Cerebellar cortex (tissue), 1 donor: ENCODE results near the gene SMIM45.

Source experiments
- DNase-seq: peaks from one replicate; pipeline ENCODE4 v3.0.0-alpha.2; 2015; ENCODE audit warnings: low spot score

Gene SMIM45

GRCh38 chr22:41970601-41971000 is 18.7 kb downstream of the SMIM45 start:
- no peak for DNase-seq

DNA sequence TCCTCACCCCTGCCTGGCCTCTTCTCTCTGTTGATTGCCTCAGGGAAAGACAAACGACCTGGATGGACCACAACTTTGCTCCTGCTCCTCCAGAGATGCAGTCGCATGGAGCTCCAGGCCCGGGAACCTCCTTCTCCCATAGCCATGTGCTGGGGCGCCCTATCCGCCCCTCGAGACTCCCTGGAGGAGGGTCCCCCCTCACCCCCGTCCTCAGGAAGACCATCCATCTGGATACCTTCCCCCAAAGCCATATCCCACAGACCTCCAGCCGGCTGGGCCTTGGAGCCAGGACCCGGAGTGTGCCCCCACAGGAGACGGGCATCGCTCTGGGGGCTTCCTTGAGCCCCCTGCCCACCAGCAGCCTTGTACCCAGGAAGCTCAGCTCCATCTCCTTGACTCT is 19.5 kb downstream of the SMIM45 start:
- no peak for DNase-seq

DNA sequence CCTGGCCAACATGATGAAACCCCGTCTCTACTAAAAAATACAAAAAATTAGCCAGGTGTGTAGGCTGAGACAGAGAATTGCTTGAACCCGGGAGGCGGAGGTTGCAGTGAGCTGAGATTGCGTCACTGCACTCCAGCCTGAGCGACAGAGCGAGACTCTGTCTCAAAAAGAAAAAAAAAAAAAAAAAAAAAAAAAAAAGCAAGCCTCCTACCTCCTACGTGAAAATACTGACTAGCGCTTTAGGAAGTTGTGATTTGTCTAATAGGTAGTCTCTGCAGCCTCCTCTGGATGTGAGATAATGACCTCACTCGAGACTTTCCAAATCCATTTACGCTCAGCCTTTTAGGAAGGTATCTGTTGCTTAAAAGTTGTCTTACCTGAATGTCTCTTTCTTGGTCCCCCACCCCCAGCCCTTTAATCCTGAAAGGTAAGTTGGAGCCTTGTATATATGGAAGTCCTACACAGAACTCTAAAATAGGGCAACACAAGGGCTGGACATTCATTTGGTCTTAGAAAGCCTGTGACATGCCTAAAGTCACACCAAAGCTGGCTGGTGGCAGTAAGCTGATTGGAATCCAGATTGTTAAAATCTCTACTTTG is 22.8 kb downstream of the SMIM45 start:
- no peak for DNase-seq

GRCh38 chr22:41975299-41976069 is 23.5 kb downstream of the SMIM45 start:
- no peak for DNase-seq

- peak; percentile 38 for DNase-seq
Observed at GRCh38 chr22:41976070-41976901, 24.3 kb downstream of the SMIM45 start.

DNA sequence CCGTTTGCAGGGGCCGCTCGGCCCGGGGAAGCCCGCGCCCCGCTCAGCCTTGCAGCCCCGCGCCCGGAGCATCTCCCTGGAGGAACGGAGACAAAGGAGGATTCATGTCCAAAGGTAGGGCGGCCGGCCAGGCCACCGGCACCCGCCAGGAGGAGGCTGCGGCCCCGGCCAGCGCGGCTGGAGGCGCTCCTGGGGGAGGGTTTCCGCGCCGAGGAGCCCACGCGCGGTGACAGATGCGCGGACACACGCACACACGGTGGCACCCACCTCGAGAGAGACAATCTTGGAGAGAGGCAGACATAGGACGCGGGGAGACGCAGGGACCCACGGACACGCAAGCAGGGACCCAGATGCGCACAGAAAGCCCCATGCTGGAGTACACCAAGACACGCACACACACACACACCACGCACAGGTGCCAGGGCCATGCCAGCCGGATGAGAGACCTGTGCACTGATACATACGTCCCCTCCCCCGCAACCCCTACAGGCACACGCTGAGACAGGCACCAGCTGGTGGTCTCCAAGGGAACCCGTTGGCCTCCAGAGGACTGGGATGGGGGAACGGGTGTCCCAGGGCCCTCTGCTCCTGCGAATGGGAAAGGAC is 25.1 kb downstream of the SMIM45 start:
- DNase-seq: peak; percentile 32

- DNase-seq: no peak
Observed at GRCh38 chr22:41978732-41979131, 26.8 kb downstream of the SMIM45 start.

DNA sequence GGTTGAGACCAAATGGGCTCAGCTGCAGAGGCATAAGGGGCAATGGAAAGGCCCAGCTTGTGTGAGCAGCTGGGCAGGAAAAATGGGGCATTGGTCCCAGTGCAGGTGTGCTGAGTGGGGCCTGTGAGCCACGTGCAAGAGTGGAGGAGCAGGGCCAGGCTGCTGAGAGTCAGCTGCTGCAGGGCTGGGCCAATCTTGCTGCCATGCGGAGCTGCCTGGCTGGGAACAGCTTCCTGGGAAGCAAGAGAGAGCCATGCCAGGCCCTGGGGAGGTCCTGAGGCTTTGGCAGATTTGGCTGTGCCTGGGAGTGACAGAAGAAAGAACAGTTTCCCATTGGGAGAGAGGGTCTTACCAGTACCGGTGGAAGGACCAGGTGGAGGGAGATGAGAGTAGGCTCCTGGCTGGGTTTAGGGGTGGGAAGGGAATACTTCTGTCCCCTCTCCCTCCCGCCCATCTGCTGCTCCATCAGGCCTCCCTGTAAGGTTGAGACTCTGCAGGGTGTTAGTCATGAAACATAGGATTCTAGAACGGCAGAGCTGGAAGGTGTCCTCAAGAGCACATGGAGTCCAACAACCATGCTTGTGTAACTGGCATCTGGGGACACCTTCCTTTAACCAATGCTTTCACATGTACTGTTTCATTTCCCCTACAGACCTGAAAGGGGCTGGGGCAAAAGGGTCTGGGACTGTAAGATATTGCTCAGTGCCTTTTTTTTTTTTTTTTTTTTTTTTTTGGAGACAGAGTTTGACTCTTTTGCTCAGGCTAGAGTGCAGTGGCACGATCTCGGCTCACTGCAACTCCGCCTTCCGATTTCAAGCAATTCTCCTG is 27.7 kb downstream of the SMIM45 start:
- peak; percentile 63 for DNase-seq

GRCh38 chr22:41982865-41983264 is 30.9 kb downstream of the SMIM45 start:
- no peak for DNase-seq

- DNase-seq: no peak
Observed at GRCh38 chr22:41983513-41984405, 31.8 kb downstream of the SMIM45 start.

DNA sequence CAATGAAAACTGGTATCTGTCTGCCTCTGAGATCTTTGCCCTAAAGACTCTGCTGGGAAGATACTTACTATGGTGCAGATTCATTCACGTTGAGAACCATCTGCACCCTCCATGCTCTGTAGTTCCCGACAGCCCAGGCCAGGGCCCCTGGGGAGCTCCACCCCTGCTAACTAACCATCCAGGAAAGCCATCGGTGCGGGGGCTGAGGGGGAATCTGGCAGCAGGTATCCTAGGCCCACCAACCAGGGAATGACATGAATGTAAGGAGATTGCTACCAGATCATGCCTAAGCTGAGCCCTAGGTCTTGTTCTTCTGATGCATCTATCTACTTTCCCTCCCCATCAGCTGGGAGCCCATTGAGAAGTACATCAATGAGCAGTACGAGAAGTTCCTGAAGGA is 35.3 kb downstream of the SMIM45 start:
- no peak for DNase-seq

- no peak for DNase-seq
Observed at GRCh38 chr22:41989246-41989645, 37.3 kb downstream of the SMIM45 start.

- DNase-seq: no peak
Observed at GRCh38 chr22:41991111-41991510, 39.2 kb downstream of the SMIM45 start.

DNA sequence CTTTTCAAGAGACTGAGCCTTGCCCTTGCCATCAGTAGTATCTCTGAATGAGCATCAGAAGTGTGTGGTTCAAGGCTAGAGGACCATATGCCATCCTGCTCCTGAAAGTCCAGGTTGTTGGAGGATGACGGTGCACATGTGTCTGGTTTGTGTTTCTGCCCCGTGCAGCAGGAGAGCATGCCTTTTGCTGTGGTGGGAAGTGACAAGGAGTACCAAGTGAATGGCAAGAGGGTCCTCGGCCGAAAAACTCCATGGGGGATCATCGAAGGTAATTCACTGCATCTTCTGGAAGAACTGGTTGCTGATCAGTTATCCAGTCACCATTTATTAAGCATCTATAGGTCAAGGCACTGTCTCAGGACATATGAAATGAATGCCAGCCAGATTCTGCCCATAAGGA is 40.5 kb downstream of the SMIM45 start:
- DNase-seq: no peak

DNA sequence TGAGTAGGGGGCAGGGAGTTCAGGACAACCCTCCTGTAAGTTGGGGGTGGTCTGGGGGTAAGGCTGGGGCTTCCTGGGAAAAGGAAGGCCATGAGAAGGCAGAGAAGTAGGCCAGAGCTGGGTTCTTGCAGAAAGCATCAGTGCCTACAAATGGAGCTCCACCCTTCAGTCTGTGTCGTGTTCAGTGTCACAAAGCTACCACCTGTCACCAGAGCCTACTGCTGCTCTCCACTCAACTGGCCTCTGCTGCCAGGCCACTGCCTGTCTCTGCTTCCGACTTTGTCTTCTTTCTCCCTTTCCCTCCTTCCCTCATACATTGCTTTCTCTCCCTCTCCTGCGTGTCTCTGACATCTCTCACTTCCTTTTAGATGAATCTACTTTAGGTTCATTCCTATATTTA is 43.3 kb downstream of the SMIM45 start:
- no peak for DNase-seq

- no peak for DNase-seq
Observed at GRCh38 chr22:41996826-41997225, 44.9 kb downstream of the SMIM45 start.

DNA sequence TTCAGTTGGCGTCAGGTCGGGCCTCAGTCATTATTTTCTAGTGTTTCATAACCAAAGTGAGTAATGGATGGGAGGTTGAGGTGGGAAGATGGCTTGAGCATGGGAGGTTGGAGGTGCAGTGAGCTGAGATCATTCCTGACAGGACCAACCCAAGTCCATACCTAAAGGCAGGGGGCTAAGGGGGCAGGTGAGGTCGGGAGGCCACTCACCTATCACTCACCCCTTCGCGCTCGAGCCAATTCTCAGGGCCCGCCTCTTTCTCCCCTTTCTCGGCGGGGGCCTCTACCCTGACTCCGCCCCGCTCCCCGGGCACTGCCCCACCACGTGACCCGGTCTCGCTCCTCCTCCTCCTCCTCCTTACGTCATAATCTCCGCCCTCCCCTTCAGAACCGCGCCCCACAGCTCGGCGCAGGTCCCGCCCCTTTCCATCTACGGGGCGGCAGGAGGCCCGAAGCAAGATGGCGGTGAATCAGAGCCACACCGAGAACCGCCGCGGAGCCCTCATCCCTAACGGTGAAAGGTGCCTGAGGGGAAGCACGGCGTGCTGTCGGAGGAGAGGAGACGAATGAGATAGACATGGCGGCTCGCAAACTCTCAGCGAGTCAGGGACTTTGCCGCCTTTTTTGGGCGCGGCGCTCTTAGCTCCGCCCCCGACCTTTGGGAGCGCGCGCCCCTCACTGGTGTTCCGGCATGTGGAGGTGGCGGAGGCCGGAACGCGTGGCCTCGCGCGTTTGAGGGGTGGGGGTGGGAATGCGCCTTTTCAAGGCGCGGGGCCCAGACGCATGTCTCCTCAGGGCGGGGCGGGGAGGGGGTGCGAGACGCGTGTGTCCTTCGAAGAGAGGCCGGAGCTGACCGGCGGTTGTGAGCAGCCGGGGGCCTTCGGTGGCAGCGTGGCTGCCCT is 46.7 kb downstream of the SMIM45 start, which contains the start of gene WBP2NL:
WBP2NL (plus strand) TSS at position 428 of the 901 bp plus-strand sequence; CDS start at position 459, 31 bp downstream.
- DNase-seq: peak; percentile 74

GRCh38 chr22:42000466-42000865 is 48.5 kb downstream of the SMIM45 start:
- no peak for DNase-seq

DNA sequence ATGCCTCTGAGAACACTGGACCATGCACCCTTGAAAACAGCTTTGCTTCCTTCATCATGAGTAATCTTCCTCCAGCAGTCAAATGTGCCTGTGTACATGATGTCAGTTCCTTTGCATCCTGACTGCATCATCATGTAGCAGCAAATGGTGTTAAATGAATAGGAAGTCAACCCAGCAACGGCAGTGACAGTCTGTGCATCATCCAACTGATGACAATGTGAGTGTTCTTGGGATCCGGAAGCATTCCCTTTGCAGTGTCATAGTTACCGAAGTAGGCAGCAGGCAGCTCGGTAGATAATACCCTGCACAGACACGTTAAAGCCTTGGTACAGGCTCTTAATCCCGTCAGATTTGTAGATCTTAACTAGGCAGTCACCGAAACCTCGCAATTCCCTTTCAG is 49.2 kb downstream of the SMIM45 start:
- no peak for DNase-seq
